Renal cortex interstitium (tissue), 11 donors: ENCODE data around the gene TBL1X. TPM values are rescaled to one million over a fixed set of nuclear protein-coding genes. Genes with fewer than 3 reads are reported as not detected.

Experiments
- DNase-seq, 11 donors: peaks; one replicate each; pipeline ENCODE4 v3.0.0-alpha.2; 2013; ENCODE audit warnings: low read depth in 9 of 11, low spot score in 4 of 11; ENCODE audit errors: extremely low read depth in 1 of 11
- polyA plus RNA-seq, 3 donors: library from polyadenylated mRNA; unstranded; fragments of 120-200 nt; gene quantifications; one replicate each; pipeline ENCODE4 v1.2.1, GENCODE V29; 2013; ENCODE audit not compliant: insufficient read length in 3 of 3

TBL1X gene
- polyA plus RNA-seq, 3 donors, result 26.9 to 29.1 (median 27.1) TPM

GRCh38 chrX:9482837-9483236 lies 18.0 kb downstream of the TBL1X start:
- no peak for DNase-seq

GRCh38 chrX:9483376-9483775 lies 18.5 kb downstream of the TBL1X start:
- no peak for DNase-seq

GRCh38 chrX:9486786-9487387 lies 22.0 kb downstream of the TBL1X start:
- no peak for DNase-seq

- no peak for DNase-seq
These were observed 23.7 kb downstream of the TBL1X start for GRCh38 chrX:9488586-9488985.

- DNase-seq, result no peak
These were observed 24.4 kb downstream of the TBL1X start for GRCh38 chrX:9489234-9489633.

- no peak for DNase-seq
These were observed 28.0 kb downstream of the TBL1X start for GRCh38 chrX:9492901-9493300.

- no peak for DNase-seq
These were observed 29.1 kb downstream of the TBL1X start for GRCh38 chrX:9493936-9494335.

- no peak for DNase-seq
These were observed 29.9 kb downstream of the TBL1X start for GRCh38 chrX:9494771-9495170.

GRCh38 chrX:9495496-9495895 lies 30.6 kb downstream of the TBL1X start:
- DNase-seq, result no peak

GRCh38 chrX:9498236-9498635 lies 33.4 kb downstream of the TBL1X start:
- no peak for DNase-seq

GRCh38 chrX:9500584-9500983 lies 35.7 kb downstream of the TBL1X start:
- DNase-seq, result no peak

- DNase-seq, result no peak
These were observed 36.5 kb downstream of the TBL1X start for GRCh38 chrX:9501362-9501761.

GRCh38 chrX:9503261-9503660 lies 38.4 kb downstream of the TBL1X start:
- no peak for DNase-seq

- DNase-seq, result no peak
These were observed 45.5 kb downstream of the TBL1X start for GRCh38 chrX:9510366-9510765.

- no peak for DNase-seq
These were observed 46.1 kb downstream of the TBL1X start for GRCh38 chrX:9510980-9511379.

GRCh38 chrX:9515489-9515888 lies 50.6 kb downstream of the TBL1X start:
- no peak for DNase-seq

- no peak for DNase-seq
These were observed 51.2 kb downstream of the TBL1X start for GRCh38 chrX:9515973-9516538.

- no peak for DNase-seq
These were observed 51.8 kb downstream of the TBL1X start for GRCh38 chrX:9516635-9517034.

GRCh38 chrX:9518051-9518450 lies 53.2 kb downstream of the TBL1X start:
- no peak for DNase-seq

GRCh38 chrX:9518889-9519288 lies 54.0 kb downstream of the TBL1X start:
- DNase-seq, result no peak

- no peak for DNase-seq
These were observed 54.8 kb downstream of the TBL1X start for GRCh38 chrX:9519546-9520216.
